Measurements from ENCODE around the gene ZCCHC2. TPM values are rescaled to one million over a fixed set of nuclear protein-coding genes. Genes with fewer than 3 reads are reported as not detected.

The ZCCHC2 gene
- total RNA-seq, 4 donors from 2014 or later = 16.8 to 30.8 (median 22.7) TPM

GRCh38 chr18:62526098-62527025, 3.5 kb downstream of the ZCCHC2 start:
- peak overlapping the region; percentile 72 to 98 for H3K4me3 ChIP-seq
- H3K27me3 ChIP-seq = no peaks in the 10 kb centered on the region
- 0 to 1% methylated on average over 12 to 16 of the region's 74 CpGs for WGBS, 2 donors (ENCODE audit: low coverage in 1 of 2)
- peaks cover 0 to 64% (median 18%) of the 10 kb centered on the region in 3 donors for H3K4me1 ChIP-seq
- peak overlapping the region; percentile 82 to 100 (median 96) for H3K27ac ChIP-seq
- no peaks in the 10 kb centered on the region for H3K36me3 ChIP-seq
- ATAC-seq = peak; percentile 44
- peak; percentile 88 for TF ChIP-seq POLR2AphosphoS5 (IDR thresholded peaks at IDR 0.05)
- peak; percentile 80 to 87 for TF ChIP-seq POLR2A (IDR thresholded peaks at IDR 0.05)
- peak in 1 of 4 experiments; percentile 8 for TF ChIP-seq CTCF (IDR thresholded peaks at IDR 0.05)
- TF ChIP-seq EP300 (IDR thresholded peaks at IDR 0.05) = no peak
- H3K9me3 ChIP-seq = no peaks in the 10 kb centered on the region

DNA sequence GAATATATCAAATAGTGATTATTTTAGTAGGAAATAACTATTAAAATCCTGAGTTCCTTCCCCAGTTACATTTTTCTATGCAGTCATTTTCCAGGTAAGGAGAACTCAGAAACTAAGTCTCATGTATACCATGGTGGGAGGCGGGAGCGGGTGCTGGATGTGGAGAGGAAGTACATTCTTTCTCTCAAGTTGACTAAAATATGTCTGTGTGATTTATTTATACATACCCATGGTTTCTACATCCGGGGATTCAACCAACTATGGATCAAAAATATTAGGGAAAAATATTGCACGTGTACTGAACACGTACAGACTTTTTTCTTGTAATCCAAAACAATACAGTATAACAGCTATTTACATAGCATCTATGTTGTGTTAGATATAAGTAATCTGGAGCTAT, 6.8 kb downstream of the ZCCHC2 start:
- no peaks in the 10 kb centered on the region for H3K36me3 ChIP-seq
- 65 to 77% methylated on average over 5 of the region's 5 CpGs for WGBS, 2 donors (ENCODE audit: low coverage in 1 of 2)
- no peak for ATAC-seq
- H3K9me3 ChIP-seq = no peaks in the 10 kb centered on the region
- peaks cover 0 to 73% (median 18%) of the 10 kb centered on the region in 3 donors for H3K4me1 ChIP-seq
- peak overlapping the region in 2 of 4 donors; percentile 11 to 20 for H3K27ac ChIP-seq
- TF ChIP-seq POLR2A (IDR thresholded peaks at IDR 0.05) (no peak), CTCF (IDR thresholded peaks at IDR 0.05) (no peak), POLR2AphosphoS5 (IDR thresholded peaks at IDR 0.05) (no peak), EP300 (IDR thresholded peaks at IDR 0.05) (no peak)
- no peak overlapping the region for H3K4me3 ChIP-seq
- no peaks in the 10 kb centered on the region for H3K27me3 ChIP-seq

DNA sequence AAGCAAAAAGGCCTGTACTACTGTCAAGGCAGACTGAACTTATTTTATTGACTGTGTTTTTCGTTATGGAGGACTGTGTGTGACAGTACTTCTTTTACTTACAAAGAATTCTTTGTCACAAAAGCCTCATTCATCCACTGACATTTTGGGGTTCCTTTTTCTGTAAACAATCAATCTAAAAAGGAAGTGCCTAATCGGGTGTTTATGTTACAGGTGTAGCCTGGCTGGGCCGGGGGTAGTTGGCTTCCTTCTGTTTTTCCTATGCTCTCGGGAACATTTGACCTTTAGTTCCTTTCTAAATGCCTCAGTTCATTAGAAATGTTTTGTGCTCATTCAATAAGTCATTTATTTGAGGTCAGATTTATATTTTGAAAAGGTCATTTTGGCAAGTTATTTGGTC, 8.3 kb downstream of the ZCCHC2 start:
- peak overlapping the region in 2 of 4 donors; percentile 31 to 35 for H3K27ac ChIP-seq
- peaks cover 0 to 66% (median 11%) of the 10 kb centered on the region in 3 donors for H3K4me1 ChIP-seq

GRCh38 chr18:62531931-62532330, 9.1 kb downstream of the ZCCHC2 start:
- peaks cover 0 to 73% (median 11%) of the 10 kb centered on the region in 3 donors for H3K4me1 ChIP-seq
- TF ChIP-seq EP300 (IDR thresholded peaks at IDR 0.05) = no peak
- TF ChIP-seq CTCF (IDR thresholded peaks at IDR 0.05) = no peak
- no peak for TF ChIP-seq POLR2AphosphoS5 (IDR thresholded peaks at IDR 0.05)
- TF ChIP-seq POLR2A (IDR thresholded peaks at IDR 0.05) = no peak
- ATAC-seq = no peak
- WGBS, 2 donors (ENCODE audit: low coverage in 1 of 2) = 92 to 94% methylated on average over 9 of the region's 9 CpGs
- no peaks in the 10 kb centered on the region for H3K36me3 ChIP-seq
- H3K27me3 ChIP-seq = no peaks in the 10 kb centered on the region
- H3K27ac ChIP-seq = no peak overlapping the region
- no peak overlapping the region for H3K4me3 ChIP-seq
- H3K9me3 ChIP-seq = no peaks in the 10 kb centered on the region

More for the DNA sequence above, 8.3 kb downstream of the ZCCHC2 start:
- H3K9me3 ChIP-seq = no peaks in the 10 kb centered on the region
- no peak for ATAC-seq
- WGBS, 2 donors (ENCODE audit: low coverage in 1 of 2) = 30 to 45% methylated on average over 4 of the region's 4 CpGs
- no peaks in the 10 kb centered on the region for H3K36me3 ChIP-seq
- no peak overlapping the region for H3K4me3 ChIP-seq
- H3K27me3 ChIP-seq = no peaks in the 10 kb centered on the region
- TF ChIP-seq POLR2A (IDR thresholded peaks at IDR 0.05) = no peak
- TF ChIP-seq CTCF (IDR thresholded peaks at IDR 0.05) = no peak
- TF ChIP-seq POLR2AphosphoS5 (IDR thresholded peaks at IDR 0.05) = no peak
- no peak for TF ChIP-seq EP300 (IDR thresholded peaks at IDR 0.05)
